ENCODE data around the gene TTYH1. TPM values are rescaled to one million over a fixed set of nuclear protein-coding genes. Genes with fewer than 3 reads are reported as not detected.

The TTYH1 gene
- polyA plus RNA-seq, 2 of the 4 experiments (the other 2 are of a cell fraction) = 0.15 to 0.31 TPM

DNA sequence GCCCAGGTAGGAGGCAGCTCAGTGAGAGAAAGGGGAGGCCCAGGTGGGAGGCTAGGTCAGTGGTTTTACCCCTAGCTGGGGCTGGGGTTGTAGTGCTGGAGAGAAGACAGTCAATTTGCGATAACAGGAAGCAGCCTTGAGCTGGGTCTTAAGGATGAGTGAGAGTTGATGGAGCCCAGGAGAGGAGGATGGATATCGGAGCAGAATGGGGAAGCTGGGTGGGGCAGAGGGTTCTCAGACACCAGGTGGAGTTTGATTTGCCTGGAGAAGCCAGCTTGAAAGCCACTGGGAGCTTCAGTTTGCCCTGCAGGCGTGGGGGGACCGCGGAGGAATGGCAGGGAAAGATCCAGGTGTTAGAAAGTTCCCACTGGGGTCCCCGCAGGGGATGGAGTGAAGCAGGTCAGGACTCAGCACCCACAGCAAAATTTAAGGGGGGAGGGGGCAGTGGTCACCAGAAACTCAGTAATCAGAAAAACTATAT is 58.7 kb downstream of the TTYH1 start:
- Histone ChIP-seq H3K4me3 (no peak overlapping the region), H3K4me1 (peaks cover 6% of the 10 kb centered on the region; the same call in 1 of the 3 replicates), H3K27ac (no peak overlapping the region), H3K4me2 (no peak overlapping the region), H3K9me3 (no peaks in the 10 kb centered on the region)
- FAIRE-seq (no peak), DNase-seq (ENCODE audit: low read depth in 1 of 2, low spot score in 1 of 2) (no peak), ATAC-seq (no peak)
- ChIA-PET POLR2A (interaction anchor here (1.7 kb wide), 1 partner anchor 11 kb away, joined by 7 read pairs; the partner anchor contains the start of gene LENG9), CTCF (interaction anchor here (0.8 to 1.8 kb wide), 2 partner anchors 8 to 35 kb away, joined by 3 to 9 read pairs; no protein-coding TSS in a partner anchor)
- WGBS (ENCODE audit: missing lambda C conversion rate) = 60% methylated on average over 6 of the region's 6 CpGs
- TF ChIP-seq TFCP2L1 (CRISPR knock-in tag; IDR thresholded peaks at IDR 0.05) (no peak), RFX5 (IDR thresholded peaks at IDR 0.05) (no peak), CBX8 (IDR thresholded peaks at IDR 0.05) (no peak)
- TF ChIP-seq, protein P1, sequence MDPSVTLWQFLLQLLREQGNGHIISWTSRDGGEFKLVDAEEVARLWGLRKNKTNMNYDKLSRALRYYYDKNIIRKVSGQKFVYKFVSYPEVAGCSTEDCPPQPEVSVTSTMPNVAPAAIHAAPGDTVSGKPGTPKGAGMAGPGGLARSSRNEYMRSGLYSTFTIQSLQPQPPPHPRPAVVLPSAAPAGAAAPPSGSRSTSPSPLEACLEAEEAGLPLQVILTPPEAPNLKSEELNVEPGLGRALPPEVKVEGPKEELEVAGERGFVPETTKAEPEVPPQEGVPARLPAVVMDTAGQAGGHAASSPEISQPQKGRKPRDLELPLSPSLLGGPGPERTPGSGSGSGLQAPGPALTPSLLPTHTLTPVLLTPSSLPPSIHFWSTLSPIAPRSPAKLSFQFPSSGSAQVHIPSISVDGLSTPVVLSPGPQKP (IDR thresholded peaks at IDR 0.05; ENCODE audit: low read depth, low read length) = no peak

GRCh38 chr19:54475706-54476105 is 60.4 kb downstream of the TTYH1 start:
- ChIA-PET CTCF (no interaction called here), POLR2A (no interaction called here)
- FAIRE-seq (no peak), DNase-seq (ENCODE audit: low read depth in 1 of 2, low spot score in 1 of 2) (no peak), ATAC-seq (no peak)
- Histone ChIP-seq H3K4me1 (peaks cover 6% of the 10 kb centered on the region; the same call in 1 of the 3 replicates), H3K27ac (no peak overlapping the region), H3K4me3 (no peak overlapping the region), H3K9me3 (no peaks in the 10 kb centered on the region), H3K4me2 (no peak overlapping the region)
- WGBS (ENCODE audit: missing lambda C conversion rate) = 63% methylated on average over 11 of the region's 11 CpGs
- TF ChIP-seq ZNF302 (CRISPR knock-in tag; IDR thresholded peaks at IDR 0.05) (no peak), REST (IDR thresholded peaks at IDR 0.05) (no peak), BHLHE40 (IDR thresholded peaks at IDR 0.05; ENCODE audit: low read depth, low read length) (no peak), POLR2AphosphoS2 (conservative IDR thresholded peaks at IDR 0.05; ENCODE audit: low read length) (no peak)

DNA sequence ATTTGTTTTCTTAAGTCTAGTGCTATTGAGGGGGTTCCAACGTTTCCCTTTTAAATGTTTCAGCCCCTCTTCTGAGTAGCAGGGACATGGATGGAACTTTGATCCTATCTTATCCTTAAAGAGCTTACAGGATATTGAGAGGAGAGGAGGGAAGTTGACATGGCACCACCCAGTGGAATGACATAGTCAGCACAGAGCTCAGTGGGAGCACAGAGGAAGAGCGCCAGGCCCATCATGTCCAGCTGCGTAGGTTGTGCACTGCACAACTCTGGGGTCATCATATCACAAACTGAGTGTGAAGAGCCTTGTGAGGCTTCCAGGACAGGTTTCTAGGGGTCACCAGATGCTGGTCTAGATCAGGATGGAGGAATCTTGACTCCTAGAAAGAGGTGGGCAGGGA is 62.4 kb downstream of the TTYH1 start:
- ATAC-seq (peak; percentile 79), DNase-seq (ENCODE audit: low read depth in 1 of 2, low spot score in 1 of 2) (no peak), FAIRE-seq (no peak)
- no peak overlapping the region for H3K4me2 ChIP-seq
- ChIA-PET POLR2A (no interaction called here), CTCF (interaction anchor here (1.1 to 5.9 kb wide), 8 partner anchors 8 to 200 kb away, joined by 3 to 51 read pairs (median 6); no protein-coding TSS in a partner anchor)
- H3K4me3 ChIP-seq = no peak overlapping the region
- H3K27ac ChIP-seq = no peak overlapping the region
- WGBS (ENCODE audit: missing lambda C conversion rate) = 56% methylated on average over 3 of the region's 3 CpGs
- peaks cover 6% of the 10 kb centered on the region; the same call in 1 of the 3 replicates for H3K4me1 ChIP-seq
- TF ChIP-seq ZNF302 (CRISPR knock-in tag; IDR thresholded peaks at IDR 0.05) (no peak), HOXB5 (CRISPR knock-in tag; IDR thresholded peaks at IDR 0.05) (no peak), NR3C1 (IDR thresholded peaks at IDR 0.05) (no peak), TP53 (CRISPR knock-in tag; IDR thresholded peaks at IDR 0.05) (no peak), RCOR1 (IDR thresholded peaks at IDR 0.05; ENCODE audit: low read depth, low read length) (no peak), HEYL (CRISPR knock-in tag; IDR thresholded peaks at IDR 0.05) (no peak), REST (IDR thresholded peaks at IDR 0.05) (no peak), HES2 (IDR thresholded peaks at IDR 0.05) (no peak), HDAC2 (IDR thresholded peaks at IDR 0.05) (no peak), SMC3 (IDR thresholded peaks at IDR 0.05) (no peak)
- TF ChIP-seq, protein P1 (IDR thresholded peaks at IDR 0.05; ENCODE audit: low read depth, low read length) = no peak
- H3K9me3 ChIP-seq = no peaks in the 10 kb centered on the region
